Fibroblast of lung (primary cell): ENCODE results near the gene PKN1. TPM values are rescaled to one million over a fixed set of nuclear protein-coding genes. Genes with fewer than 3 reads are reported as not detected.

Source experiments
- DNase-seq, 2 donors: peaks; one replicate each; pipeline versions ENCODE4 v3.0.0 to v3.0.0-alpha.2; 2010; ENCODE audit warnings: low read depth in 2 of 2
- H2AFZ ChIP-seq: 2 replicates; pipeline ENCODE4 v1.5.1; 2012; ENCODE audit warnings: low read length, control low read depth, inconsistent platforms
- H3K27ac ChIP-seq: 2 replicates; pipeline ENCODE4 v1.5.1; 2011; ENCODE audit warnings: low read length, control low read depth; ENCODE audit not compliant: insufficient read depth
- H3K27me3 ChIP-seq: 2 replicates; pipeline ENCODE4 v1.5.1; 2011; ENCODE audit warnings: mild to moderate bottlenecking, low read length; ENCODE audit not compliant: control insufficient read depth, insufficient read depth
- H3K36me3 ChIP-seq: 2 replicates; pipeline ENCODE4 v1.5.1; 2011; ENCODE audit warnings: low read length; ENCODE audit not compliant: control insufficient read depth, insufficient read depth
- H3K4me1 ChIP-seq: 2 replicates; pipeline ENCODE4 v1.5.1; 2011; ENCODE audit warnings: low read length; ENCODE audit not compliant: control insufficient read depth, insufficient read depth; ENCODE audit errors: extremely low read depth
- H3K4me2 ChIP-seq: 2 replicates; pipeline ENCODE4 v1.5.1; 2011; ENCODE audit warnings: low read length, control low read depth; ENCODE audit not compliant: insufficient read depth; ENCODE audit errors: extremely low read depth
- H3K4me3 ChIP-seq, 4 experiments: fragments of 200-600 bp in 1 of 4; sonication (generic) in 1 of 4; replicated peaks in 1 of 4; 2 replicates each; pipeline ENCODE4 v1.5.1; 2011 to 2016; ENCODE audit warnings: low read length in 4 of 4, low read depth in 3 of 4, mild to moderate bottlenecking in 3 of 4, control low read depth in 2 of 4, inconsistent platforms in 1 of 4, mixed read lengths in 1 of 4; ENCODE audit not compliant: insufficient read depth in 1 of 4; ENCODE audit errors: control extremely low read depth in 1 of 4
- H3K79me2 ChIP-seq: 2 replicates; pipeline ENCODE4 v1.5.1; 2012; ENCODE audit warnings: mild to moderate bottlenecking, low read length, inconsistent platforms; ENCODE audit not compliant: control insufficient read depth, insufficient read depth
- H3K9ac ChIP-seq: 2 replicates; pipeline ENCODE4 v1.5.1; 2011; ENCODE audit warnings: mild to moderate bottlenecking, low read length, control low read depth; ENCODE audit not compliant: insufficient read depth
- H3K9me3 ChIP-seq: 2 replicates; pipeline ENCODE4 v1.5.1; 2012; ENCODE audit warnings: low read depth, low read length; ENCODE audit not compliant: control insufficient read depth, insufficient read depth
- H4K20me1 ChIP-seq: 2 replicates; pipeline ENCODE4 v1.5.1; 2011; ENCODE audit warnings: low read length; ENCODE audit not compliant: control insufficient read depth, insufficient read depth; ENCODE audit errors: extremely low read depth
- CTCF ChIP-seq, 2 donors: IDR thresholded peaks in 1 of 2; conservative IDR thresholded peaks in 1 of 2; 1 replicate in 1 of 2; 2 replicates in 1 of 2; pipeline ENCODE4 v1.5.1; 2011 to 2012; ENCODE audit warnings: low read length in 2 of 2, control low read depth in 1 of 2, inconsistent platforms in 1 of 2, low read depth in 1 of 2, mild to moderate bottlenecking in 1 of 2
- EZH2 ChIP-seq: IDR thresholded peaks from 2 replicates; pipeline ENCODE4 v1.5.1; 2012; ENCODE audit warnings: low read length, control low read depth, mild to moderate bottlenecking; ENCODE audit errors: missing control alignments
- polyA plus RNA-seq, 2 donors: library from polyadenylated mRNA; depleted of rRNA in 1 of 2; stranded (reverse) in 1 of 2; unstranded in 1 of 2; fragments of >200 nt; gene quantifications; 2 replicates each; pipeline ENCODE4 v1.2.1, GENCODE V29; 2011 to 2012; ENCODE audit warnings: missing spikeins in 1 of 2
- total RNA-seq: library from RNA; depleted of rRNA; stranded (reverse); fragments of >200 nt; gene quantifications from 2 replicates; pipeline ENCODE4 v1.2.1, GENCODE V29; 2014

Gene PKN1
- total and polyA plus RNA-seq, 2 donors (not counting 1 experiment from before 2014, with no cell fraction given) = 43.2 to 141 TPM

- Histone ChIP-seq H3K79me2 (peaks cover 12% of the 10 kb centered on the region), H2AFZ (no peak overlapping the region), H4K20me1 (no peaks in the 10 kb centered on the region), H3K4me1 (no peaks in the 10 kb centered on the region), H3K4me2 (no peak overlapping the region), H3K9me3 (no peaks in the 10 kb centered on the region), H3K4me3 (no peak overlapping the region), H3K27ac (no peak overlapping the region), H3K36me3 (peaks cover 28% of the 10 kb centered on the region), H3K9ac (no peak overlapping the region), H3K27me3 (no peaks in the 10 kb centered on the region)
- TF ChIP-seq EZH2 (no peak), CTCF (conservative IDR thresholded peaks at IDR 0.05 in 1 of 2, IDR thresholded peaks at IDR 0.05 in 1 of 2; ENCODE audit: low read depth in 1 of 2, low read length in 2 of 2) (no peak)
- DNase-seq = no peak
These were observed 10.6 kb downstream of the PKN1 start for GRCh38 chr19:14443632-14444216.

GRCh38 chr19:14446336-14447036 is 13.4 kb downstream of the PKN1 start:
- DNase-seq = no peak
- Histone ChIP-seq H3K27ac (no peak overlapping the region), H3K9ac (no peak overlapping the region), H2AFZ (no peak overlapping the region), H3K27me3 (no peaks in the 10 kb centered on the region), H3K4me2 (no peak overlapping the region), H3K9me3 (no peaks in the 10 kb centered on the region), H3K36me3 (peaks cover 37% of the 10 kb centered on the region), H3K4me1 (no peaks in the 10 kb centered on the region), H3K79me2 (no peaks in the 10 kb centered on the region), H4K20me1 (no peaks in the 10 kb centered on the region), H3K4me3 (no peak overlapping the region)
- TF ChIP-seq CTCF (conservative IDR thresholded peaks at IDR 0.05 in 1 of 2, IDR thresholded peaks at IDR 0.05 in 1 of 2; ENCODE audit: low read depth in 1 of 2, low read length in 2 of 2) (no peak), EZH2 (no peak)

- Histone ChIP-seq H3K27me3 (no peaks in the 10 kb centered on the region), H3K4me2 (no peak overlapping the region), H4K20me1 (no peaks in the 10 kb centered on the region), H3K9ac (no peak overlapping the region), H3K4me3 (no peak overlapping the region), H3K27ac (no peak overlapping the region), H2AFZ (no peak overlapping the region), H3K4me1 (no peaks in the 10 kb centered on the region), H3K79me2 (no peaks in the 10 kb centered on the region), H3K36me3 (peaks cover 24% of the 10 kb centered on the region), H3K9me3 (no peaks in the 10 kb centered on the region)
- DNase-seq = no peak
- TF ChIP-seq EZH2 (no peak), CTCF (conservative IDR thresholded peaks at IDR 0.05 in 1 of 2, IDR thresholded peaks at IDR 0.05 in 1 of 2; ENCODE audit: low read depth in 1 of 2, low read length in 2 of 2) (no peak)
These were observed 16.2 kb downstream of the PKN1 start for GRCh38 chr19:14449321-14449720.
